Measurements from ENCODE around the gene CAPZA2.

The CAPZA2 gene

DNA sequence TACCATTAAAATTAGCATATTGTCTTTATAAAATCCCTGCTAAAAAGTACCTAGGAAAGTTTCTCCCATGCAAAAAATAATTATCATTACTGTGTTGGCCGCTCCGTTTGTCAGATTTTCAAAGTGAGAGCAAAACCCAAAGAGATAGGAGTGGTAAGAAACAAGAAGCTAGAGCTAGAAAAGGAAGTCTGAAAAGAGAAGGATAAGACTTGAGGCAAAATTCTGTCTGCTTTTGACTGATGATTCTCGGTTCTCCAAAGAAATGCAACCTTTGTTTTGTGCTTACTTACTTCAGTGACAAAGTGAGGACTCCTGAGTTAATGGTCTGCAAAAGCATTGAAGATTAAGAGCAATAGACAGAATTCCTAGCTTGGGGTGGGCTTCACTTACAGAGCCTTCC lies 33.3 kb upstream of the CAPZA2 start:
- TF ChIP-seq FOXM1 (IDR thresholded peaks at IDR 0.05; ENCODE audit: borderline replicate concordance, low read depth) (no peak), EP300 (IDR thresholded peaks at IDR 0.05; ENCODE audit: borderline replicate concordance) (no peak), MAX (IDR thresholded peaks at IDR 0.05) (no peak), TEAD4 (IDR thresholded peaks at IDR 0.05) (no peak), RAD21 (IDR thresholded peaks at IDR 0.05; ENCODE audit: low read depth) (no peak), ZBTB7A (IDR thresholded peaks at IDR 0.05; ENCODE audit: low read depth) (no peak)

GRCh38 chr7:116829493-116829892 lies 32.9 kb upstream of the CAPZA2 start:
- TF ChIP-seq CREB1 (IDR thresholded peaks at IDR 0.05; ENCODE audit: low read depth) (no peak), REST (IDR thresholded peaks at IDR 0.05; ENCODE audit: low read depth) (no peak), TAF1 (IDR thresholded peaks at IDR 0.05; ENCODE audit: low read depth) (no peak), NFIC (IDR thresholded peaks at IDR 0.05) (no peak), TEAD4 (IDR thresholded peaks at IDR 0.05) (no peak), ZBTB7A (IDR thresholded peaks at IDR 0.05; ENCODE audit: low read depth) (no peak), YY1 (IDR thresholded peaks at IDR 0.05; ENCODE audit: low read depth) (no peak), CEBPB (IDR thresholded peaks at IDR 0.05) (no peak), USF1 (IDR thresholded peaks at IDR 0.05) (no peak)

DNA sequence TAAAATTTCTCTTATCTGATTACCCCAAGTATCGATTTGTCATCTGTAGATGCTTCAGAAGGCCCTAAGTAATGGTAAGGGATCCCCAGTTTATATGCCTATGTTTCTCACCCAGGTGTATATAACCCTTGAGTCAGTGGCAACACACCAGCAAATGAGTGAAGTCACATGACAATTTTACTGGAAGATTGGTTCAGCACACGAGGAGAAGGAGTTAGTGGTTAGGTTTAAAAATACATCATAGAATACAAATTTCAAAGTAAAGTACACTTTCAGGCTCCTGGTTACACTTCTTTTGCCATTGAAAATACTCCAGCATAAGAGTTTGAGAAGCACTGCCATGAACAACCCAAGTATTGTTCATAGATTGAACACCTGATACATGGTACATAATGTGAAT lies 29.7 kb upstream of the CAPZA2 start:
- no peak for TF ChIP-seq CEBPB (IDR thresholded peaks at IDR 0.05)

DNA sequence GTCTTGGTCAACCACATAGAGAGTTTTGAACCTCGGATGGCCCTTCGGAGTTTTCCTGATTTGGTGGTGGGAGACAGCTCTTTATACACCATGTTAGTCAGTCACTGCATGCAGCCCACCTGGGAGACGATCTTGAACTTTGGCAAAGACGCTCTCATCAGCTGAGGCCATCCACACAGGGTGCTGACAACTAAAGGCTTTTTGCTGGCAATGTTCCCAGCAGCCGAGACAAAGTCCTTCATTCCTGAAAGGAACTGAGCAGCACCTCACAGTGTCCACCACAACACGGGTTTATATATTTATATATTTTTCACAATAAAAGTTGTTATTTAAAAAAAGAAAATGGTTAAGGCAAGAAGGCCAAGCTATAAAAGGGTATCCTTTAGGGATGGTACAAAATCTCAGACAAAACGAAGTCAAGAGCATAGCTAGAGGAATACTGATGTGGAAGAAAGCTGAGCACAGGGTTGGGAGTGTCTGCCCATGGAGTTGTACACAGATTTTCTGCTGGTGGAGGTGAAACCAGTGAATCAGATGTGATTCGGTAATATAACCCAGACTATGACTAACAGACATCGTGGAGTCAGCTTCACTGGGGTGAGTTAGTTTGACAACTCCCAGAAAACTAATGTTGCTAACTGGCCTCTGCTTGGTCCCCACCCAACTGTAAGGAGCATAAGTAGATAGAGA lies 27.4 kb upstream of the CAPZA2 start:
- TF ChIP-seq CEBPB (IDR thresholded peaks at IDR 0.05) (no peak), ZBTB7A (IDR thresholded peaks at IDR 0.05; ENCODE audit: low read depth) (no peak), USF1 (IDR thresholded peaks at IDR 0.05) (no peak), NFIC (IDR thresholded peaks at IDR 0.05) (no peak), EGR1 (IDR thresholded peaks at IDR 0.05) (no peak), FOXM1 (IDR thresholded peaks at IDR 0.05; ENCODE audit: borderline replicate concordance, low read depth) (no peak), RAD21 (IDR thresholded peaks at IDR 0.05; ENCODE audit: low read depth) (no peak)

DNA sequence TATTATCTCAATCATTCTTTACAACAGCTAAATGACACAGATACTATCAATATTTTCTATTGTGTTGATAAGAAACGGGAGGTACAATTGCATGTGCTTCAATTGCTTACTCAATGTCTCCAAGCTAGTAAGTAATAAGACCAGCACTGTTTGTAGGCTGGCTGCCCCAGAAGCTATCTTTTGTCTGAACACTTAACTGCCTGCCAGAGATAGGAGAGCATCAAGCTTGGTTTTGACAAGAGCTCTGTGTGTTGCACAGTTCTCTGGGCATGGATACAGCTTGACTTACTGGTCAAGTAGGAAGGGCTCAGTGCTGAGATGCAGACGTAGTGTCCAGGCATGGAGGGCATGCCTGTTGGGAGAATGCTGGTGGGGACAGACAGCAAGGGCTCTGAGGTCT lies 26.3 kb upstream of the CAPZA2 start:
- TF ChIP-seq YY1 (IDR thresholded peaks at IDR 0.05; ENCODE audit: low read depth) (no peak), EP300 (IDR thresholded peaks at IDR 0.05; ENCODE audit: borderline replicate concordance) (no peak), TCF12 (IDR thresholded peaks at IDR 0.05; ENCODE audit: low read depth) (no peak), ZBTB7A (IDR thresholded peaks at IDR 0.05; ENCODE audit: low read depth) (no peak), FOXM1 (IDR thresholded peaks at IDR 0.05; ENCODE audit: borderline replicate concordance, low read depth) (no peak), NFIC (IDR thresholded peaks at IDR 0.05) (no peak)

DNA sequence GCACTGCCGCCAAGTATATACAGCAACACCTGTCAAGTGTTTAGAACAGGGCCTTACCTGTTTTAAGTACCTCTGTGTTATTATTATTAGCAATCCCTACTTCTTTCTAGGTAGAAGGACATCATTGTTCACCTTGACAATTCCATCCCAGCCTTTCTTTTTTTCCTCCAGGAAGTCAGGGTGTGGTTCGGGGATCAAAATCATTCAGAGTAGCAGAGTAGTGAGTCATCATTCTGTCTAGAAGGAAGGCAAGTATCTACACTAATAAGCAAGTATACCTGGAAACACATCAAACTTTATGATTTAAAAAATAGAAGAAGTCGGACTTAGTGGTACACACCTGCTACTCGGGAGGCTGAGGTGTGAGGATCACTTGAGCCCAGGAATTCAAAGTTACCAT lies 25.5 kb upstream of the CAPZA2 start:
- no peak for TF ChIP-seq TEAD4 (IDR thresholded peaks at IDR 0.05)
- TF ChIP-seq MAX (IDR thresholded peaks at IDR 0.05) = no peak
- no peak for TF ChIP-seq YY1 (IDR thresholded peaks at IDR 0.05; ENCODE audit: low read depth)
- TF ChIP-seq TAF1 (IDR thresholded peaks at IDR 0.05; ENCODE audit: low read depth) = no peak
- no peak for TF ChIP-seq FOXM1 (IDR thresholded peaks at IDR 0.05; ENCODE audit: borderline replicate concordance, low read depth)
- no peak for TF ChIP-seq RAD21 (IDR thresholded peaks at IDR 0.05; ENCODE audit: low read depth)
- TF ChIP-seq USF1 (IDR thresholded peaks at IDR 0.05) = no peak
- no peak for TF ChIP-seq REST (IDR thresholded peaks at IDR 0.05; ENCODE audit: low read depth)
- TF ChIP-seq EP300 (IDR thresholded peaks at IDR 0.05; ENCODE audit: borderline replicate concordance) = no peak
- no peak for TF ChIP-seq ZBTB7A (IDR thresholded peaks at IDR 0.05; ENCODE audit: low read depth)
- no peak for TF ChIP-seq CEBPB (IDR thresholded peaks at IDR 0.05)
- no peak for TF ChIP-seq CREB1 (IDR thresholded peaks at IDR 0.05; ENCODE audit: low read depth)
- no peak for TF ChIP-seq NFIC (IDR thresholded peaks at IDR 0.05)
- TF ChIP-seq EGR1 (IDR thresholded peaks at IDR 0.05) = no peak

Data from Ishikawa (cell line).